Activated T-helper 9 cell treated with anti-CD3 and anti-CD28 coated beads, Interleukin-2, amount 50 U/mL, for 16 hours (primary cell): ENCODE data around the gene ACTR1B.
"Not testable (repeated sequence)": the region's sequence is repeated elsewhere in the genome, so short reads cannot be mapped to it uniquely, and the experiment has no call there.

Source experiments
- DNase-seq: peaks from one replicate; pipeline ENCODE4 v3.0.0-alpha.2; 2020; ENCODE audit warnings: low read depth

The ACTR1B gene

GRCh38 chr2:97688062-97688827 lies 24.4 kb upstream of the ACTR1B start:
- DNase-seq = no peak

DNA sequence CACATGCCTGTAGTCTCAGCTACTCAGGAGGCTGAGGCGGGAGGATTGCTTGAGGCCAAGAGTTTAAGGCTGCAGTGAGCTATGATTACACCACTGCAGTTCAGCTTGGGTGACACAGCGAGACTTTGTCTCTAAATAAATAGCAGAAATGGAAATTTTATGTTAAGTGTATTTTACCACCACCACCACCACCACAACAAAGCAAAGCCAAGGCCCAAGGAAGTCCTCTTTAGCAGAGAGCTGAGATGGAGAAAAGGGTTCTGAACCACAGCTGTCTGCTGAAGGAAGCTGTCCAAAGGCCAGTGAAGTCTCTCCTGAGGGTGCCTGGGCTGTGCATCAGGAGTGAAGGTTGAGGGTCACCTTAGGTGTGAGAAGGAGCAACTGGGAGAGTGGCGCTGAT lies 23.4 kb upstream of the ACTR1B start:
- DNase-seq = not testable (repeated sequence)

DNA sequence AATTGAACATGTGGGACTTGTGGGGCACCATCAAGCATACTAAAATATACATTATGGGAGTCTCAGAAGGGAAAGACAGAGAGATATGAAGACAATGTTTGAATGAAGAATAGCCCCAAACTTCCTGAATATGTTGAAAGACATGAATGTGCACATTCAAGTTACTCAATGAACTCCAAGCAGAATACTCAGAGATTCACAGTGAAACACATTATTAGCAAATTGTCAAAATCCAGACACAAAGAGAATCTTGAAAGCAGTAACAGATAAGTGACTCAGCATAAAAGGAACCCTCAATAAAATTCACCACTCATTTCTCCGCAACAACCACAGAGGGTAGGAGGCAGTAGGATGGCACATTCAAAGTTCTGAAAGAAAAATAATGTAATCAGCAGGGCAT lies 14.5 kb upstream of the ACTR1B start:
- no peak for DNase-seq

DNA sequence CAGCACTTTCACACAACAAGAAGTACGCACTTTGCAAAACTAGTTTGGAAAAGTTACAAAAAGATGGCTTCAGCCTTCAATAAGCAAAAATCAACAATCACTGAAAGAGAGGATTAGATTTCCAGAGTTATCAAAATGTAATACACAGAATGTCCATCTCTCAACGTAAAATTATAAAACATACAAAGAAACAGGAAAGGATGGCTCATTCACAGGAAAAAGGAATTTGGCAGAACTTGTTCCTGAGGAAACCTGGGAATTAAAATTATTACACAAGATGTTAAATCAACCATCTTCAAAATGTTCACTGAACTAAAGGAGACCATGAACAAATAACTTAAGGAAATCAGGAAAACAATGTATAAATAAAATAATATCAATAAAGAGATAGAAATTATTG lies 13.6 kb upstream of the ACTR1B start:
- DNase-seq = no peak

- DNase-seq = no peak
Observed at GRCh38 chr2:97676620-97677019, 12.8 kb upstream of the ACTR1B start.

DNA sequence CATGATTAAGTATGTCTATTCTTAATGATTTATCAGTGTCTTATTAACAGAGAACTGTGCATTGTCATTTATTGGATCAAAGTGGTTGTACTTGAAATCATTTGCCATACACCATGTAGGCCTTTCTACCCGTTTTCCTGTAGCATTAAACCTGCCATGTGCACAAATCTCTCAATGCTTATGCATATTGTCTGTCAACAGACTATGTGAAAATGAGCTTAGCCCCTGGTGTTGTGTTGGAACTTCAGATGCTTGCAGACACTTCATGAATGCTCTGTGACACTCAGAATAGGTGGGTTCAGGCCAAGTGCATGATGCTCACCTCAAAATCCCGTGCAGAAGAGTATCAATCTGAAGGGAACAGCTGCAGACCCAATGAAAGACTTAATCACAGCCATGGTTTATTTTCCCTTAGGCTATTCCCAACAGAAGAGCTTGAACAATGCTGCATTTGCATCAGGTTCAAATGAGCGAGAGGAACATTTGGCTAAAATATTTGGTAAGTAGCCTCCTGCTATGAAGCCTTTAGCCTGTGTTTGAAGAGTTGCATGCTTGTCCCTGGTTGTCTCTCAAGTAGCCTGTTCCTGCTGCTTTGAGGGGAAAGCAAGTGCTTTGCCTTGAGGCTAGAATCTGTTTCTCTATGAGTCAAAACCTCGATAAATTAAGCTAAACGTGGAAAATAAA lies 11.7 kb upstream of the ACTR1B start:
- no peak for DNase-seq

- no peak for DNase-seq
Observed at GRCh38 chr2:97673915-97674283, 10.1 kb upstream of the ACTR1B start.

GRCh38 chr2:97673182-97673914 lies 9.5 kb upstream of the ACTR1B start:
- DNase-seq = no peak

GRCh38 chr2:97672606-97673140 lies 8.8 kb upstream of the ACTR1B start:
- DNase-seq = not testable (repeated sequence)

GRCh38 chr2:97671526-97671925 lies 7.7 kb upstream of the ACTR1B start:
- DNase-seq = no peak

GRCh38 chr2:97670471-97670870 lies 6.6 kb upstream of the ACTR1B start:
- DNase-seq = no peak

DNA sequence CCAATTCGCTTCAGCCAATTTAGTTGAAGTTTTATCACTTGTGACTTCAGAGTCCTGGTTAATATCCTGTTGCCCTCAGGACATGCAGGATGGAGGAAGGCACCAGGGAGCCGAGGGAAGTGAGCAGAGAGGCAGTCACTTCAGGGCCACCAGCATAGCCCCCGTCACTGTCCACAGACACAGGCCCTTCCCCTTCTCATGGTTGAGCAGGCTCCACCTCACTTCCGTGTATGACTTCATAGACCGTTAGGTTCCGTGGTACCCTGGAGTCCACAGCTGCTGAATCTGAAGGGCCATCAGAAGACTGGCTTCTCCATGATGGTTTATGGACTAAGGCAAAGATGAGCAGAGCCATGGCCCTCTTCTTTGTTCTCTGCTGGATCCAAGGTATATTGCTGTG lies 5.6 kb upstream of the ACTR1B start, which contains the start of gene C2orf92:
C2orf92 (plus strand) TSS at position 266 of the 400 bp plus-strand sequence; CDS start at position 342, 76 bp downstream.
- DNase-seq = no peak

GRCh38 chr2:97664636-97664970 lies 759 bp upstream of the ACTR1B start:
- DNase-seq = no peak

GRCh38 chr2:97663626-97663961 lies 250 bp downstream of the ACTR1B start:
- no peak for DNase-seq

- DNase-seq = peak; percentile 76
Observed at GRCh38 chr2:97662895-97663625, 784 bp downstream of the ACTR1B start.

DNA sequence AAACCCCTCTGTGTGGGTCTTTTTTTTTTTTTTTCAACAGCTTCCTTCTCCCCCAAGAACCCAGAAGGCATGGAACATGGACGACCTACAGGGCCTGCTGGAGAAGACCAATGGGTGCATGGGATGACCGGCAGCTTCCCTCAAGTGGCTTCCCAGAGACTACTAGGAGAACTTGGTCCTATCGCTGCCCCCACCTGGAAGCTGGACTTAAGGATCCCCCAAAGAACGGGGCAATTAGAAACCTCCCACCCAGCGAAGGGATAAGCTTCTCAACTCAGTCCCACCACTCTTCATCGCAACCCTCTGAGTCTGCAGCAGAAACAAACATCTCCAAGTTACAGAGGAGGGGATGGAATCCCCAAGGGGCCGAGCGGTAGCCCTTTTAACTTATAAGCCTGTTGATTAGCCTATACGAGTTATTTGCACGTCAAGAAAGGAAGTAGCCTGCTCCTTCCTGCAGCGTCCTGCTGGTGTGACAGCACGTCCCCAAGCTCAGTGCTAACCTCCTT lies 1.4 kb downstream of the ACTR1B start:
- no peak for DNase-seq

- no peak for DNase-seq
Observed at GRCh38 chr2:97661927-97662326, 1.9 kb downstream of the ACTR1B start.

DNA sequence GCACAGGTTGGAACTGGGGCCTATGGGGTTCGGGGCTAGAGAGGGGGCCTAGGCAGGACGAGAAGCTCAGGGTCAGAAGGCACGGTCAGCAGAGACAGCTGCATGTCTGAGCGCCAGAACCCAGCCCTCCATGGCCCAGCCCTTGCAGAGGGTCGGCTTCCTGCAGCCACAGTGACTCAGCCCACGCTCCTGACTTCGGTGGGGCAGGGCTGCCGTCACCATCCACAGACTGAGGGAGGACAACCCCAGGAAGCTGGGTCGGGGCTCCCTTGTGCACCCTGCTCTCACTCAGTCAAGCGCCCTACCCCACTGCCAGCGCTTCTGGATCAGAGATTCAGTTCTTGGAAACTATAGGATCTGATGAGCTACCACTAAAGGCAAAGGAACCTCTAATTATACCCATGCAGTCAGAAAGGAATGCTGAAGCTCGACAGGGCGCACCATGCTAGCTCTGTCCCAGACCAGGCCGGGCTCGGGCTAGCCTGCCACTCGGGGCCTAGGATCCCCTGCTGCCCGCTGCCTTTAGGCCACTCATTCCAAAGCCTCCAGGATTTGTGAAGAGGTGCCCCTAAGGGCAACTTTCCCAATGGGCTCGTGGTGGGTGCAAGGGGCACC lies 3.0 kb downstream of the ACTR1B start:
- no peak for DNase-seq

- DNase-seq = no peak
Observed at GRCh38 chr2:97660044-97660774, 3.6 kb downstream of the ACTR1B start.

DNA sequence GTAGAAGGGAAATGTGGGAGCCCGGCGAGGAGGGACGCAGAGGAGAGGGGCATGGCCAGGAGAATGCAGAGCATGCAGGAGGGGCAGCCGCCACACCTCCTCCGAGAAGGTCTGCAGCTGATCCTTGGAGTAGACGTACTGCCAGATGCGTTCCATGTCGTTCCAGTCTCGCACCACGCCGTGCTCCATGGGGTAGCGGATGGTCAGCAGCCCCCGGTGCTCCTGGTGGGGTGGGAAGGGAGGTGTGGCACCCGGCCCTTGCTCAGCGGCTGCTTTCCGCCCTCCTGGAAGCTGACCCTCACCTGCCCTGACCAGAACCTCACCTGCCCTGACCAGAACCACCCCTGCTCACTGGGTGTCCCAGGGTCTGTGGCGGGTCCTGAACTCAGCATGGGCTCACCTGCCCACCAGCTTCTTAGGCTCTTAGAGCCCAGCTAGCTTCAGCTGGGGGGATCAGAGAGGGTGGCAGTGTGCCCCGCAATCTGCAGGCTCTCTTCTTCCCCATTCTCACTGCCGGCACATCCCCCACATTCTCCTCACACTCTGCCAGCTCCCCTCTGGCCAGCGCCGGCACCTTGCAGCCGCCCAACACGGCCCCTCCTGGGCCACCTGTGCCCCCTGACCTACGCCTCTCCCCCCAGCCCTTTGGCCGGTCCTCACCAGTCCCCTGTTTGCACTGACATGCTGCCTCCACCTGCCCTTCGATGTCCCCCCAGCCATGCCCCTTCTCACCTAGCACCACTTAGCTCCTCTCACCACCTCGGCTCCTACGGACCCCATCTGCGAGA lies 4.4 kb downstream of the ACTR1B start:
- DNase-seq = no peak
